Mucosa of descending colon (tissue), 3 donors: ENCODE data around the gene CCDC88C. TPM values are rescaled to one million over a fixed set of nuclear protein-coding genes. Genes with fewer than 3 reads are reported as not detected.
A peak's percentile ranks its signal among the peaks of the same experiment; 100 is the strongest.

Source experiments
- ATAC-seq: fragments of 200-7000 bp; cut with Tn5 transposase; one replicate; pipeline ENCODE4 v1.9.1; 2020; ENCODE audit warnings: mild to moderate bottlenecking, moderate library complexity
- DNase-seq, 3 donors: peaks; one replicate each; pipeline ENCODE4 v3.0.0-alpha.2; 2020
- H3K36me3 ChIP-seq: fragments of 200-600 bp; one replicate; pipeline ENCODE4 v1.8.0; 2021; ENCODE audit warnings: low read depth, mild to moderate bottlenecking
- H3K4me1 ChIP-seq: fragments of 200-600 bp; one replicate; pipeline ENCODE4 v1.8.0; 2021; ENCODE audit warnings: low read depth, mild to moderate bottlenecking
- H3K4me3 ChIP-seq: fragments of 200-600 bp; one replicate; pipeline ENCODE4 v1.8.0; 2021; ENCODE audit warnings: mild to moderate bottlenecking
- H3K9me3 ChIP-seq: fragments of 200-600 bp; one replicate; pipeline ENCODE4 v1.8.0; 2021; ENCODE audit warnings: mild to moderate bottlenecking
- CTCF ChIP-seq: fragments of 200-600 bp; IDR thresholded peaks from one replicate; pipeline ENCODE4 v1.8.0; 2022; ENCODE audit warnings: antibody characterized with exemption, mild to moderate bottlenecking
- intact Hi-C, 2 donors: fragments of 100-400 bp; cut with DNase I in 1 of 2; cut with micrococcal nuclease in 1 of 2; formaldehyde crosslinking; loops; one replicate each; pipeline versions ENCODE4 v1.11.0 to v1.11.1; 2022; cut with DNase I, micrococcal nuclease
- total RNA-seq, 3 donors: library from RNA; stranded (reverse); fragmentation: NEBNext Ultra II Directional in 2 of 3; extraction: Animal tissue kit (Norgen Biotek cat#: 25700) in 2 of 3; gene quantifications; one replicate each; pipeline versions ENCODE4 v1.2.1 to v1.2.4, GENCODE V29; 2021 to 2023
- donor health status: DM: no; HTN: no; CAD: no; lungs with moderate emphysema.
- donor health status: DM: no; HTN: no; CAD: no.
- donor health status: DM: no; HTN: yes; CAD: no.

CCDC88C gene
- total RNA-seq, 3 donors from 2014 or later = 30.1 to 62.1 (median 56.6) TPM

- no peaks in the 10 kb centered on the region for H3K36me3 ChIP-seq
- no peak for ATAC-seq
- no peak for DNase-seq
- H3K4me3 ChIP-seq = no peak overlapping the region
- no peak for TF ChIP-seq CTCF
- peaks cover 14% of the 10 kb centered on the region for H3K4me1 ChIP-seq
- intact Hi-C loops = no loop called here
- no peaks in the 10 kb centered on the region for H3K9me3 ChIP-seq
Observed at GRCh38 chr14:91265404-91265803, 152.2 kb downstream of the CCDC88C start.

DNA sequence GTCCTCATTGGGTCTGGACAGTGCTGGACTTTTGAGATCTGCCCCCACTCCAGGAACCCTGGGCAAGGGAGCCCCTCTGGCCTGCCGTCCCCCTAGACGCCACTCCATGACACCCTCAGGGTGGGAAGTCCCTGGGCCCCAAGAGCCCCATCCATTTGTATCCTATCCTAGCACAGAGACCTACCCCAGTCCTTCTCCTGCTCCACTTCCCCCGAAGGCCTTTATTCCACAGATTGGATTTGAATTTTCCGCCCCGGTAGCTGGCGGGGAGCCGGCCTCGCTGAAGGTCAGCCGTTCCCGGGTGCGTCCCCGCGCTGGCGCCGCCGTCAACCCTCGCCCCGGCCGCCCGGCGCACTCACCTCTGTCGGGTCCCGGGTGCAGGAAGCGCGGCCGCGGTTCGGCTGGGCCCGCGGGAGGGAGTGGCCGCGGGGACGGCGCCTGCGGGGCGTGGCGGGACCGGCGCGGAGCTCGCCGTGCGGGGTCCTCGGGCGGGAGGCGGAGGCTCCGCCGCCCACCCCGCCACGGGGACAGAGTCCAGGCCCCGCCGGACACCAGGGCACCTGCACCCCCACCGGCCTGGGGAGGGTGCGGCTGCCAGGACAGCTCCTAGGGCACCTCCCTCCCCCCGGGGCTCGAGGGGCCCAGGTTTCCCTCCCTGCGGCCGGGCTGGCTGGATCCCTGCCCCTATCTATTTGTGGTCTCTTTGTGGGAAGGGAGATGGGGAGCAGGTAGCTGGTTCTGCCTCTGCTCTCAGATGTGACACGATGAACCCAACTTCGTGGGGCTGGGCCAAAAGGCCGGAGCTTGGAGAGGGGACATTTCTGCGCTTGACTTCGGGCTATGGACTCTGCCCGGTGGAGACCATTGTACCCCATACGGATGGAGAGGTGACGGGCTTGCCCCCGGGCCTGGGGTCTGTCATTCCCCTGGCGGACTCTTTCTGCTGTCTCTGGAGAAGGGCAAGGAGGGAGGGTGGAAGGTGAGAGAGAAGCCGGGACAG lies 153.2 kb downstream of the CCDC88C start:
- TF ChIP-seq CTCF = no peak
- peaks cover 11% of the 10 kb centered on the region for H3K4me1 ChIP-seq
- no peaks in the 10 kb centered on the region for H3K9me3 ChIP-seq
- peak; percentile 76 for ATAC-seq
- H3K36me3 ChIP-seq = no peaks in the 10 kb centered on the region
- peak in 2 of 3 donors; percentile 39 to 72 for DNase-seq
- no peak overlapping the region for H3K4me3 ChIP-seq
- intact Hi-C loops = no loop called here

- no peak for TF ChIP-seq CTCF
- intact Hi-C loops = no loop called here
- ATAC-seq (no peak), DNase-seq (no peak)
- no peak overlapping the region for H3K4me3 ChIP-seq
- no peaks in the 10 kb centered on the region for H3K36me3 ChIP-seq
- no peaks in the 10 kb centered on the region for H3K9me3 ChIP-seq
- H3K4me1 ChIP-seq = peaks cover 8% of the 10 kb centered on the region
Observed at GRCh38 chr14:91263329-91263728, 154.3 kb downstream of the CCDC88C start.

DNA sequence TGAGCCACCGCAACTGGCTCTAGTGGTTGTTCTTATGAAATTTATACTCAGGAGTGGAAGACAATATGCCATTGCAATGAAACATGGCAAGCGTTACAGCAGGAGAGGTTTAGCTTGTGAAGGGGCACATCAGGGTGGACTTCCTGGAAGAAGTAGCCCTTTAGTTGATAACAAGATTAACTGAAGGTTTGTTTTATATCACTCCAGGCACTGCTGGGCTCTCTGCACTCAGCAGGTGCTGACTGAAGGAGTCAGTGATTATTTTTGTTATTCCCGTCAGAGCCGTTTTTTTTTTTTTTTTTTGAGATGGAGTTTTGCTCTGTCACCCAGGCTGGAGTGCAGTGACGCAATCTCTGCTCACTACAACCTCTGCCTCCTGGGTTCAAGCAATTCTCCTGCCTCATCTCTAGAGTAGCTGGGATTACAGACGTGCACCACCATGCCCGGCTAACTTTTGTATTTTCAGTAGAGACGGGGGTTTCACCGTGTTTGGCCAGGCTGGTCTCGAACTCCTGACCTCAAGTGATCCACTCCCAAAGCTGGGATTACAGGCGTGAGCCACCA lies 155.6 kb downstream of the CCDC88C start:
- ATAC-seq (no peak), DNase-seq (no peak)
- H3K36me3 ChIP-seq = no peaks in the 10 kb centered on the region
- peaks cover 8% of the 10 kb centered on the region for H3K4me1 ChIP-seq
- H3K9me3 ChIP-seq = no peaks in the 10 kb centered on the region
- H3K4me3 ChIP-seq = no peak overlapping the region
- intact Hi-C loops = no loop called here
- no peak for TF ChIP-seq CTCF

GRCh38 chr14:91261115-91261514 lies 156.5 kb downstream of the CCDC88C start:
- H3K36me3 ChIP-seq = no peaks in the 10 kb centered on the region
- no peak overlapping the region for H3K4me3 ChIP-seq
- peak; percentile 10 for ATAC-seq
- TF ChIP-seq CTCF = no peak
- peaks cover 8% of the 10 kb centered on the region for H3K4me1 ChIP-seq
- intact Hi-C loops = no loop called here
- no peaks in the 10 kb centered on the region for H3K9me3 ChIP-seq
- no peak for DNase-seq
